GM18508 (cell line): ENCODE data around the gene LRMDA.

Experiments
- ATAC-seq: cut with Tn5 transposase; IDR thresholded peaks from one replicate; pipeline ENCODE4 v1.9.1; 2021; ENCODE audit warnings: moderate number of reproducible peaks; ENCODE audit not compliant: insufficient read depth, unreplicated experiment

The LRMDA gene

GRCh38 chr10:76286536-76286935 lies 855.1 kb downstream of the LRMDA start:
- no peak for ATAC-seq

- no peak for ATAC-seq
These were observed 856.4 kb downstream of the LRMDA start for GRCh38 chr10:76287856-76288255.

GRCh38 chr10:76291175-76291574 lies 859.8 kb downstream of the LRMDA start:
- no peak for ATAC-seq

- no peak for ATAC-seq
These were observed 860.5 kb downstream of the LRMDA start for GRCh38 chr10:76291885-76292284.

- ATAC-seq, result no peak
These were observed 865.5 kb downstream of the LRMDA start for GRCh38 chr10:76296957-76297356.

GRCh38 chr10:76297358-76297757 lies 865.9 kb downstream of the LRMDA start:
- no peak for ATAC-seq

GRCh38 chr10:76297780-76298281 lies 866.4 kb downstream of the LRMDA start:
- ATAC-seq, result no peak

GRCh38 chr10:76298329-76298728 lies 866.9 kb downstream of the LRMDA start:
- ATAC-seq, result no peak

- ATAC-seq, result no peak
These were observed 868.1 kb downstream of the LRMDA start for GRCh38 chr10:76299501-76299900.

- ATAC-seq, result no peak
These were observed 869.8 kb downstream of the LRMDA start for GRCh38 chr10:76301211-76301610.

- no peak for ATAC-seq
These were observed 870.5 kb downstream of the LRMDA start for GRCh38 chr10:76301950-76302349.

- ATAC-seq, result no peak
These were observed 871.1 kb downstream of the LRMDA start for GRCh38 chr10:76302481-76302880.

GRCh38 chr10:76302961-76303630 lies 871.7 kb downstream of the LRMDA start:
- ATAC-seq, result no peak

GRCh38 chr10:76303682-76304316 lies 872.4 kb downstream of the LRMDA start:
- no peak for ATAC-seq

GRCh38 chr10:76305930-76306615 lies 874.6 kb downstream of the LRMDA start:
- no peak for ATAC-seq

- ATAC-seq, result no peak
These were observed 875.4 kb downstream of the LRMDA start for GRCh38 chr10:76306856-76307255.

- no peak for ATAC-seq
These were observed 877.6 kb downstream of the LRMDA start for GRCh38 chr10:76309070-76309469.

- no peak for ATAC-seq
These were observed 878.5 kb downstream of the LRMDA start for GRCh38 chr10:76309741-76310587.

GRCh38 chr10:76310588-76311080 lies 879.2 kb downstream of the LRMDA start:
- no peak for ATAC-seq
